HEK293T (cell line): ENCODE measurements around the gene BACH2.

ENCODE experiments used
- CTCF ChIA-PET: fragments of 350-600 bp; formaldehyde crosslinking; extraction: SDS; loops from one replicate; lab custom pipeline; 2021; ENCODE audit warnings: antibody characterized with exemption, inconsistent platforms; lab: Yijun Ruan, JAX
- POLR2A ChIA-PET: fragments of 350-600 bp; formaldehyde crosslinking; extraction: SDS; loops from one replicate; lab custom pipeline; 2020; ENCODE audit warnings: antibody characterized with exemption, inconsistent platforms; lab: Yijun Ruan, JAX
- DNase-seq: peaks from one replicate; pipeline ENCODE4 v3.0.0; 2012; ENCODE audit warnings: mixed read lengths; ENCODE audit errors: extremely low spot score
- ARNT ChIP-seq: fragments of 450-650 bp; IDR thresholded peaks from 2 replicates; pipeline ENCODE4 v1.6.1; 2017; ENCODE audit warnings: mild to moderate bottlenecking
- BHLHE40 ChIP-seq: fragments of 450-650 bp; IDR thresholded peaks from 2 replicates; pipeline ENCODE4 v1.6.1; 2016; ENCODE audit warnings: mild to moderate bottlenecking, moderate library complexity, borderline replicate concordance
- CTBP1 ChIP-seq: fragments of 450-650 bp; IDR thresholded peaks from 2 replicates; pipeline ENCODE4 v1.6.1; 2016; ENCODE audit warnings: borderline replicate concordance
- ELF4 ChIP-seq: fragments of 450-650 bp; IDR thresholded peaks from 2 replicates; pipeline ENCODE4 v1.6.1; 2017; ENCODE audit warnings: antibody characterized with exemption
- FOXA1 ChIP-seq: fragments of 450-650 bp; IDR thresholded peaks from 2 replicates; pipeline ENCODE4 v1.6.1; 2016; ENCODE audit warnings: mild to moderate bottlenecking
- FOXK2 ChIP-seq: fragments of 450-650 bp; IDR thresholded peaks from 2 replicates; pipeline ENCODE4 v1.6.1; 2016; ENCODE audit warnings: mild to moderate bottlenecking
- FOXM1 ChIP-seq: fragments of 450-650 bp; IDR thresholded peaks from 2 replicates; pipeline ENCODE4 v1.6.1; 2017; ENCODE audit warnings: mild to moderate bottlenecking, borderline replicate concordance
- HDGF ChIP-seq: fragments of 450-650 bp; IDR thresholded peaks from 2 replicates; pipeline ENCODE4 v1.6.1; 2017; ENCODE audit warnings: antibody characterized with exemption, borderline replicate concordance
- L3MBTL2 ChIP-seq: fragments of 450-650 bp; conservative IDR thresholded peaks from 2 replicates; pipeline ENCODE4 v1.6.1; 2016; ENCODE audit warnings: mild to moderate bottlenecking
- LEF1 ChIP-seq: fragments of 450-650 bp; IDR thresholded peaks from 2 replicates; pipeline ENCODE4 v1.6.1; 2017; ENCODE audit warnings: mild to moderate bottlenecking, borderline replicate concordance
- NFRKB ChIP-seq: fragments of 450-650 bp; IDR thresholded peaks from 2 replicates; pipeline ENCODE4 v1.6.1; 2016; ENCODE audit warnings: mild to moderate bottlenecking, moderate library complexity
- SP1 ChIP-seq: fragments of 450-650 bp; IDR thresholded peaks from 2 replicates; pipeline ENCODE4 v1.6.1; 2017
- SUZ12 ChIP-seq: fragments of 450-650 bp; IDR thresholded peaks from 2 replicates; pipeline ENCODE4 v1.6.1; 2016; ENCODE audit warnings: mild to moderate bottlenecking
- TARDBP ChIP-seq: fragments of 450-650 bp; IDR thresholded peaks from 2 replicates; pipeline ENCODE4 v1.6.1; 2016
- ZNF384 ChIP-seq: fragments of 450-650 bp; IDR thresholded peaks from 2 replicates; pipeline ENCODE4 v1.6.1; 2016
- TF ChIP-seq, protein P1 (sequence below): fragments of 450-650 bp; IDR thresholded peaks from 2 replicates; pipeline ENCODE4 v1.6.1; 2016

Gene BACH2

DNA sequence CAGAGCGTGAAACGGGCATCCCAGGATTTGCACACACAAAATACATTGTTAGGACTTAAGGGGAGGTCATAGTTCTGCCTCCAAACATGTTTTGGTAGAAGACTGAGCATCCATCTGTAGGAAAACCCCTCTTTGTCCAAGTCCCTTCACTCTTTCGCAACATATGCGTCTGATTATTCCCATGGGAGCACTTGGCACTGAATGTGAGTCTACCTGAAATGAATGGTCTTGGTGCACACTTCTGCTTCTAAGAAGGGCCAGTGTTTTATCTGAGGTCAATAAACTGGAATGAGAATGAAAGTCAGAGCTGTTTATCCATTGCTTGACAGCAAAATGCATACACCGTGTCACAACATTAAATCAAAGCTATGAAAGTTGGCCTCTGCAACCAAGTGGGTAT lies 369.4 kb downstream of the BACH2 start:
- ChIA-PET CTCF (no interaction called here), POLR2A (no interaction called here)
- DNase-seq: no peak
- TF ChIP-seq ARNT (no peak), ELF4 (no peak), NFRKB (no peak), SUZ12 (no peak), BHLHE40 (no peak), HDGF (no peak), CTBP1 (no peak)
- TF ChIP-seq, protein P1, sequence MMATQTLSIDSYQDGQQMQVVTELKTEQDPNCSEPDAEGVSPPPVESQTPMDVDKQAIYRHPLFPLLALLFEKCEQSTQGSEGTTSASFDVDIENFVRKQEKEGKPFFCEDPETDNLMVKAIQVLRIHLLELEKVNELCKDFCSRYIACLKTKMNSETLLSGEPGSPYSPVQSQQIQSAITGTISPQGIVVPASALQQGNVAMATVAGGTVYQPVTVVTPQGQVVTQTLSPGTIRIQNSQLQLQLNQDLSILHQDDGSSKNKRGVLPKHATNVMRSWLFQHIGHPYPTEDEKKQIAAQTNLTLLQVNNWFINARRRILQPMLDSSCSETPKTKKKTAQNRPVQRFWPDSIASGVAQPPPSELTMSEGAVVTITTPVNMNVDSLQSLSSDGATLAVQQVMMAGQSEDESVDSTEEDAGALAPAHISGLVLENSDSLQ: no peak

DNA sequence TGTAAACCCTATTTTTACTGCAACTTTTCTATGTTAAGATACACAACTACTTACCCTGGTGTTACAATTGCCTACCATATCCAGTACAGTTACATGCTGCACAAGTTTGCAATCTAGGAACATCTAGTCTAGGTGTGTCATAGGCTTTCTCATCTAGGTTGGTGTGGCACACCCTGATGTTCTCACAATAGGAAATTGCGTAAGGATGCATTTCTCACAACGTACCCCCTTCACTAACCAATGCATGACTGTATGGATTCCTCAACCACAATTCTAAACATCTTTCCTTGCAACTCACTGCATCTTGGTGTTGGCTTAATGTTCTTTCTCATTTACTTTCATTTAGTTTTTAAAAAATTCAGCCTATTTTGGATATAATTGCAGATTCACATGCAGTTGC lies 370.8 kb downstream of the BACH2 start:
- no peak for DNase-seq
- POLR2A ChIA-PET: no interaction called here
- CTCF ChIA-PET: no interaction called here
- TF ChIP-seq NFRKB: no peak

DNA sequence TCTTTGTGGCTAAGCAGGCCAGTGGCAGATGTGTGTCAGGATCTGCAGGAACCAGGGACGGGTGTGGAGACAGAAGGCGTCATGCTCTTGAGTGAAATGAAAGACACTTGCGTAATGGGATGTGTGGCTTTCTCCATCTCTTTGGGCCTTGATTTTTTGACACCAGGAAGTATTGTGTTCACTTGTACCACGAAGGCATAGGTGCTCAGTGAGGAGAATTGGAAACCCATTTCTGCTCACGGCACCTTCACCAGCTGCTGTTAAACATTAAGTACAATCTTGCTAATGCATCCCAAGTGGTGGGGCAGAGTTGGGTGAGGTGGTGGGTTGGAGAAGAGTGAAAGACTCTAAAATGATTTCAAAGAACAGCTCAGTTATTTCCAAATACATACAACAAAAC lies 372.4 kb downstream of the BACH2 start:
- no peak for DNase-seq
- TF ChIP-seq ELF4: no peak
- no peak for TF ChIP-seq NFRKB
- TF ChIP-seq FOXA1: no peak
- TF ChIP-seq LEF1: no peak
- no peak for TF ChIP-seq CTBP1
- TF ChIP-seq TARDBP: no peak
- POLR2A ChIA-PET: no interaction called here
- CTCF ChIA-PET: interaction anchor here (2.8 kb wide), 1 partner anchor 16 kb away, joined by 6 read pairs; no protein-coding TSS in a partner anchor

DNA sequence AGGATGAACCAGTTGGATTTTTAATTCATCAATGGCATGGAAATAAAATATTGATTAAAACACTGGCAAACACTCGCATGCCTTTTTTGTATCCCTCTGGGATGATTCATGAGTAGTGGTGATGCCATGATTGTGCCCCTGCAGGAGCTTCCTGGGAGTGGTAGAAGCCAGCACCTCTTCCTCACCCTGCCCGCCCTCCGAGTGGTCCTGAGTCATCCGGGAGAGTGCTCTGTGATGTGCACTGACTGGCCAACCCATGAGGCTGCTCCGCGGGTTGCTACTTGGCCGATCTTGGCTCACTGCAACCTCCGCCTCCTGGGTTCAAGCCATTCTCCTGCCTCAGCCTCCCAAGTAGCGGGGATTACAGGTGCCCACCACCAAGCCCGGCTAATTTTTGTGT lies 375.0 kb downstream of the BACH2 start:
- ChIA-PET POLR2A (no interaction called here), CTCF (interaction anchor here (1.2 kb wide), 1 partner anchor 19 kb away, joined by 4 read pairs; no protein-coding TSS in a partner anchor)
- TF ChIP-seq SP1: no peak
- TF ChIP-seq FOXK2: no peak
- no peak for TF ChIP-seq HDGF
- TF ChIP-seq, protein P1: no peak
- no peak for DNase-seq

DNA sequence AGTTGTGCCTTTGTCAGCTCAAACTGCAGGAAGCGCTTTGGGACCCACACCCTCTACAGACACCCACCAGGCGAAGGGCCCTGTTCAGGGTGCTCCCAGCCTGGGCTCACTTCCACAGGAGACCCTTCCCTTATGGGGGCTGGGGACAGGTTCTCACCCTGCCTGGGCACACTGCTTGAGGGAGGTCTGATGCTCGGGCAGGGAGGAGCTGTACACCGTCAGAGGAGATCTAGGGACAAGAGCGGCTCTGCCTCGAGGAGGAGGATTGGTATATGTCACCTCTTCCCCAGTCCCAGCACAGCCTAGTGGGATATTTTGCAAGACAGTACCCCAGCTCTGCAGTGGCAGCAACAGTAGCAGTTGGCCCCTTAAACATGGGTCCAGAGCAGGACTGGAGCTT lies 375.4 kb downstream of the BACH2 start:
- no peak for DNase-seq
- ChIA-PET POLR2A (no interaction called here), CTCF (interaction anchor here (0.7 to 1.2 kb wide), 2 partner anchors 19 to 24 kb away, joined by 3 to 4 read pairs; no protein-coding TSS in a partner anchor)
- TF ChIP-seq FOXK2: no peak
- TF ChIP-seq, protein P1: no peak
- TF ChIP-seq LEF1: no peak
- no peak for TF ChIP-seq CTBP1
- no peak for TF ChIP-seq ARNT
- TF ChIP-seq ZNF384: no peak
- TF ChIP-seq FOXA1: no peak
- no peak for TF ChIP-seq SUZ12
- TF ChIP-seq HDGF: no peak
- no peak for TF ChIP-seq BHLHE40
- TF ChIP-seq ELF4: no peak
- no peak for TF ChIP-seq NFRKB
- no peak for TF ChIP-seq TARDBP
- no peak for TF ChIP-seq L3MBTL2
- no peak for TF ChIP-seq FOXM1
- TF ChIP-seq SP1: no peak

DNA sequence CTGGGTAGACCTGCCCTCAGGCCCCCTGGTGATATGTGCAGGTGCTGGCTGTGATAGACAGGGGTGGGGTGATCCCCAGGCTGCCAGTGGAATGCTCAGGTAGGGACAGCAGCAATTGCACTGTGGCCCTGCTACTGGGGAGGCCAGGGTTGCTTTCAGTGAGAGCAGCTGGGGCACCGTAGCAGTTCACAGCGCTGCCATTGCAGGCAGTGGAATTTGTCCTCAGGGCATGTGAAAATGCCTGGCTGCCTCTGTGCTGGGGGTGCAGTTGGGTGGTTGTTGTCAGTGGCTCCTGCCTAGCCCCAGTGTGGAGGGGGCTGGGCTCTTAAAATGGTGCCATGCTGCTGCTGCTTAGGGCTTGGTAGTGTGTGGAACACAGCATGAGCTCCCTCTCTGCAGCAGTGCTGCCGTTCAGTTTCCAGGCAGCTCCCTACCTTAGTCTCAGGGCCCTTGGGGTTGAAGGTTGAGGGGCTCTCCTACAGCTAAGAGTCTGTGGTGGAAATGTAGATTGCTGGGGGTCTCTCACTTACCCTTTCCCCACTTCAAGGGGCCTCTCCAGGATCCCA lies 378.8 kb downstream of the BACH2 start:
- ChIA-PET POLR2A (no interaction called here), CTCF (no interaction called here)
- no peak for DNase-seq
- no peak for TF ChIP-seq FOXM1
- TF ChIP-seq TARDBP: no peak
- no peak for TF ChIP-seq ARNT
- TF ChIP-seq SUZ12: no peak
- no peak for TF ChIP-seq BHLHE40
- TF ChIP-seq NFRKB: no peak
- no peak for TF ChIP-seq FOXK2
- TF ChIP-seq ZNF384: no peak
- TF ChIP-seq, protein P1: no peak
- TF ChIP-seq SP1: no peak
- no peak for TF ChIP-seq LEF1
- TF ChIP-seq HDGF: no peak
- no peak for TF ChIP-seq L3MBTL2
- no peak for TF ChIP-seq FOXA1
- TF ChIP-seq CTBP1: no peak

DNA sequence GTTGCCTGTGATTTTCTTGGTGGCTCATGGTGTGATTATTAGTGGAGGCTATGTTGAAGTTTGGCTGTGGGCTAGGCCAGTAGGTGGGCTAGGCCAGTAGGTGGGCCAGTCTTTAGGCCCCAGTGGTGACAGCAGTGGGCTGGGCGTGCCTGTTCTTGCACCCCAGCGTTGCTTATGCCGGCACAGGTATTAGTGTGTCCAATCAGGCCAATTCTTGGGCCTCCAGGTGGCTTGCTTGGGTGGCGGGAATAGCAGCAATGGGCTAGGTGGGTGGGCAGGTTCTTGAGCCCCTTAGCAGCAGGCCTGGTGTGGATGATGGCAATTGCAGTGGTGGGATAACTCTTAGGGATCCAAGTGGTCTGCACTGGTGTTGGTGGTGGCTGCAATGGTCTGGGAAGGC lies 379.4 kb downstream of the BACH2 start:
- TF ChIP-seq ELF4 (no peak), CTBP1 (no peak), ZNF384 (no peak), FOXK2 (no peak), FOXM1 (no peak), HDGF (no peak)
- TF ChIP-seq, protein P1: no peak
- ChIA-PET POLR2A (no interaction called here), CTCF (no interaction called here)
- no peak for DNase-seq
